SK-N-SH treated with all-trans-retinoic acid at 6 μM for 48 hours (cell line): ENCODE data around the gene ADGRV1.
"Not testable (repeated sequence)": the region's sequence is repeated elsewhere in the genome, so short reads cannot be mapped to it uniquely, and the experiment has no call there.

ENCODE experiments used
- ATAC-seq: fragments of 200-7000 bp; cut with Tn5 transposase; 3 replicates; pipeline ENCODE4 v1.9.1; 2020; ENCODE audit warnings: mild to moderate bottlenecking, moderate library complexity
- ARNTL ChIP-seq: fragments of 450-650 bp; formaldehyde crosslinking; IDR thresholded peaks from 2 replicates; pipeline ENCODE4 v1.5.0; 2020; ENCODE audit warnings: low read depth, mild to moderate bottlenecking, moderate library complexity, borderline replicate concordance
- BACH2 ChIP-seq: fragments of 250-450 bp; sonication (Bioruptor Pico); IDR thresholded peaks from 2 replicates; pipeline ENCODE4 v1.9.0; 2021; ENCODE audit warnings: mild to moderate bottlenecking, borderline replicate concordance
- CREB5 ChIP-seq: fragments of 250-450 bp; sonication (Bioruptor Pico); IDR thresholded peaks from 2 replicates; pipeline ENCODE4 v1.5.1; 2020; ENCODE audit warnings: low read depth, mild to moderate bottlenecking, moderate library complexity
- CSDC2 ChIP-seq: fragments of 250-450 bp; sonication (Bioruptor Pico); IDR thresholded peaks from 2 replicates; pipeline ENCODE4 v1.5.0; 2020; ENCODE audit warnings: mild to moderate bottlenecking, moderate library complexity
- CSRNP3 ChIP-seq: fragments of 250-450 bp; sonication (Bioruptor Pico); IDR thresholded peaks from 2 replicates; pipeline ENCODE4 v1.5.1; 2021; ENCODE audit warnings: mild to moderate bottlenecking, moderate library complexity
- GLIS3 ChIP-seq: fragments of 250-450 bp; sonication (Bioruptor Pico); IDR thresholded peaks from 2 replicates; pipeline ENCODE4 v1.5.0; 2020; ENCODE audit warnings: mild to moderate bottlenecking, moderate library complexity
- ISL1 ChIP-seq: fragments of 250-450 bp; sonication (Bioruptor Pico); IDR thresholded peaks from 2 replicates; pipeline ENCODE4 v2.1.2; 2022; ENCODE audit warnings: mild to moderate bottlenecking, moderate library complexity
- PATZ1 ChIP-seq: fragments of 250-450 bp; sonication (Bioruptor Pico); IDR thresholded peaks from 2 replicates; pipeline ENCODE4 v1.8.0; 2020; ENCODE audit warnings: mild to moderate bottlenecking, moderate library complexity, borderline replicate concordance
- POU6F1 ChIP-seq: fragments of 250-450 bp; sonication (Bioruptor Pico); IDR thresholded peaks from 2 replicates; pipeline ENCODE4 v1.8.0; 2021; ENCODE audit warnings: low read depth, mild to moderate bottlenecking, moderate library complexity, borderline replicate concordance
- PPARA ChIP-seq: fragments of 250-450 bp; sonication (Bioruptor Pico); IDR thresholded peaks from 2 replicates; pipeline ENCODE4 v1.5.0; 2020; ENCODE audit warnings: mild to moderate bottlenecking, borderline replicate concordance
- RARB ChIP-seq: fragments of 250-450 bp; sonication (Bioruptor Pico); IDR thresholded peaks from 2 replicates; pipeline ENCODE4 v1.8.0; 2021; ENCODE audit warnings: mild to moderate bottlenecking, moderate library complexity
- SNAI2 ChIP-seq: fragments of 250-450 bp; sonication (Bioruptor Pico); IDR thresholded peaks from 2 replicates; pipeline ENCODE4 v1.5.0; 2020; ENCODE audit warnings: mild to moderate bottlenecking, moderate library complexity
- TCF4 ChIP-seq: fragments of 250-450 bp; sonication (Bioruptor Pico); IDR thresholded peaks from 2 replicates; pipeline ENCODE4 v1.8.0; 2021; ENCODE audit warnings: mild to moderate bottlenecking, moderate library complexity, borderline replicate concordance
- TOX ChIP-seq: fragments of 250-450 bp; sonication (Bioruptor Pico); IDR thresholded peaks from 2 replicates; pipeline ENCODE4 v1.8.0; 2021; ENCODE audit warnings: mild to moderate bottlenecking, moderate library complexity, borderline replicate concordance
- ZC3H10 ChIP-seq: fragments of 250-450 bp; sonication (Bioruptor Pico); IDR thresholded peaks from 2 replicates; pipeline ENCODE4 v1.5.1; 2021; ENCODE audit warnings: mild to moderate bottlenecking, moderate library complexity
- ZFP3 ChIP-seq: fragments of 250-450 bp; sonication (Bioruptor Pico); IDR thresholded peaks from 2 replicates; pipeline ENCODE4 v1.5.0; 2020; ENCODE audit warnings: mild to moderate bottlenecking, moderate library complexity
- ZFP30 ChIP-seq: fragments of 450-650 bp; formaldehyde crosslinking; IDR thresholded peaks from 2 replicates; pipeline ENCODE4 v1.5.0; 2022; ENCODE audit warnings: mild to moderate bottlenecking, moderate library complexity
- ZNF565 ChIP-seq: fragments of 450-650 bp; formaldehyde crosslinking; conservative IDR thresholded peaks from 2 replicates; pipeline ENCODE4 v1.5.0; 2020; ENCODE audit warnings: low read depth, mild to moderate bottlenecking, moderate library complexity
- ZNF70 ChIP-seq: fragments of 450-650 bp; formaldehyde crosslinking; IDR thresholded peaks from 2 replicates; pipeline ENCODE4 v1.5.0; 2020; ENCODE audit warnings: mild to moderate bottlenecking, moderate library complexity
- ZNF8 ChIP-seq: fragments of 450-650 bp; formaldehyde crosslinking; IDR thresholded peaks from 2 replicates; pipeline ENCODE4 v1.5.0; 2020; ENCODE audit warnings: mild to moderate bottlenecking, moderate library complexity

ADGRV1 gene

GRCh38 chr5:91033370-91033769 lies 474.8 kb downstream of the ADGRV1 start:
- no peak for ATAC-seq
- TF ChIP-seq ZNF70 (CRISPR knock-in tag) = no peak
- TF ChIP-seq SNAI2 (CRISPR knock-in tag) = no peak
- TF ChIP-seq ZC3H10 = no peak
- TF ChIP-seq ZNF565 (CRISPR knock-in tag) = no peak
- TF ChIP-seq TCF4 (CRISPR knock-in tag) = no peak
- TF ChIP-seq CREB5 = no peak
- TF ChIP-seq ZFP3 (CRISPR knock-in tag) = no peak
- no peak for TF ChIP-seq POU6F1 (CRISPR knock-in tag)
- no peak for TF ChIP-seq GLIS3 (CRISPR knock-in tag)

GRCh38 chr5:91038180-91038808 lies 479.7 kb downstream of the ADGRV1 start:
- ATAC-seq = peak; percentile 61
- TF ChIP-seq TOX (CRISPR knock-in tag) (peak; percentile 56; the same call in 1 of the 2 replicates), ARNTL (CRISPR knock-in tag) (no peak), ISL1 (CRISPR knock-in tag) (peak; percentile 92), BACH2 (no peak), CSDC2 (CRISPR knock-in tag) (no peak), SNAI2 (CRISPR knock-in tag) (no peak), ZC3H10 (peak; percentile 66; the same call in 1 of the 2 replicates)

- ATAC-seq = not testable (repeated sequence)
Observed at GRCh38 chr5:91041132-91041531, 482.5 kb downstream of the ADGRV1 start.

- no peak for TF ChIP-seq CSRNP3 (CRISPR knock-in tag)
- no peak for TF ChIP-seq GLIS3 (CRISPR knock-in tag)
- no peak for TF ChIP-seq POU6F1 (CRISPR knock-in tag)
- no peak for TF ChIP-seq ZFP30 (CRISPR knock-in tag)
- TF ChIP-seq ISL1 (CRISPR knock-in tag) = no peak
- no peak for TF ChIP-seq CREB5
- ATAC-seq = no peak
Observed at GRCh38 chr5:91042247-91042935, 483.8 kb downstream of the ADGRV1 start.

GRCh38 chr5:91042936-91043255 lies 484.3 kb downstream of the ADGRV1 start:
- TF ChIP-seq PPARA (CRISPR knock-in tag) (no peak), ZNF70 (CRISPR knock-in tag) (no peak), CSDC2 (CRISPR knock-in tag) (no peak), ZC3H10 (no peak), SNAI2 (CRISPR knock-in tag) (no peak), ARNTL (CRISPR knock-in tag) (no peak), ZNF8 (no peak), ISL1 (CRISPR knock-in tag) (no peak), PATZ1 (CRISPR knock-in tag) (no peak), GLIS3 (CRISPR knock-in tag) (no peak), ZFP3 (CRISPR knock-in tag) (no peak), RARB (no peak), TCF4 (CRISPR knock-in tag) (no peak)
- ATAC-seq = no peak
